HG02763 (cell line): Measurements from ENCODE around the gene GPNMB.
"Not testable (repeated sequence)": the region's sequence is repeated elsewhere in the genome, so short reads cannot be mapped to it uniquely, and the experiment has no call there.

Experiments
- ATAC-seq: cut with Tn5 transposase; IDR thresholded peaks from one replicate; pipeline ENCODE4 v1.9.1; 2021; ENCODE audit warnings: mild to moderate bottlenecking, moderate library complexity; ENCODE audit not compliant: unreplicated experiment

The GPNMB gene

DNA sequence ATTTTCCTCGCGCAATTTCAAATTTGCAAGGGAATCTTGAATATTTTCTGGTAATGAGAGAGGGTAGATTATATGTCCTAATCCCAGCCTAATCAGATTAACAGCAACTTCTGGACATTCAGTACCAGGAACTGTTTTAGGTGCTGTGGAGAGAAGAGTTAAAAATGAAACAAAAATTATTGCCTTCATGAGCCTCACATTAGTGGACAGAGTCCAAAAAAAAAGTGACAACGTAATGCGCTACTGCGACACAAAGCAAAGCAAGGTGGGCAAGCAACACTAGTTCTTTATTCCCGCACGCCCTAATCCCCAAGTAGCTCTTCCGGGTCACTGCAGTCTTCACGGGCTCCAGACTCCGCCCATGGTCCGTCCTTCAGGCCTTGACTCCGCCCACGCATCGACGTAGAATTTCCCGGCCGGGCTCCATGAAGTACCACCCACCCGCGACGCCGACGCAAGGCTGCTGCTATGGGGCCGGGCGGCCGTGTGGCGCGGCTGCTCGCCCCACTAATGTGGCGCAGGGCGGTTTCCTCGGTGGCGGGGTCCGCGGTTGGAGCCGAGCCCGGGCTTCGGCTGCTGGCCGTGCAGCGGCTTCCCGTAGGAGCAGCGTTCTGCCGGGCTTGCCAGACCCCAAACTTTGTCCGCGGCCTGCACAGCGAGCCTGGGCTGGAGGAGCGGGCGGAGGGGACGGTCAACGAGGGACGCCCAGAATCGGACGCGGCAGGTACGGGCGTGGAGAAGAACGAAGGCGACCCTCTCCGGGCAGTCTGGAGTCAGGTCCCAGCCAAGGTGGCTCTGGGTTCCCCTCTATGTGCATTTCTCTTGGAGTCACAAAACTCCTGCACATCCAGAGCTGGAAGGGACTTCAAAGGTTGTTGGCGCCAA, 52.6 kb downstream of the GPNMB start, which contains the start of gene MALSU1:
MALSU1 (plus strand) TSS at position 455 of the 885 bp plus-strand sequence; CDS start at position 469, 14 bp downstream.
- peak; percentile 98 for ATAC-seq

DNA sequence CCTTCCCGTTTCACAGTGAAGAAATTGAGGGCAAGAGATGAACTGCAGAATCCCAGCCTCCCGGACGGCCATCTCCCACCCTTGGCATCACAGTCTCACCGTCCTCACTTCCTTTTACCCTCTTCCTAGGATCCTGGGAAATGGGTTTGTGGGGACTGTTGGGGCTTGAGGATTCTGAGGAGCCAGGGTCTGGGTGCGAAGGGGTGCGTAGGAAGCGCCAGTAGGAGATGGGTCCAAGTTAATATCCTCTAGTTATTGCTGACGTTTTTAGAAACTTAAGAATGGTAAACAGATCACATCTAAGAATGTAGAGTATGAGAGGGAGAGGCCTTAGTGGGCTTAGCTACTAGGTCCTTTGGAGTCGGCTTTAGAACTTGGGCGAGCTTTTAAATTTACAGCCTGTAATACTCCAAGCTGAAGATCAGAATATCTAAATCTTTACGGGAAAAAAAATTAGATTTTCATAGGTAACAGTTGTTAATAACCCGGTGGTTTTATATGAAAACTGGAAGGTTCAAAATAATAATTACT, 53.3 kb downstream of the GPNMB start:
- ATAC-seq = no peak

DNA sequence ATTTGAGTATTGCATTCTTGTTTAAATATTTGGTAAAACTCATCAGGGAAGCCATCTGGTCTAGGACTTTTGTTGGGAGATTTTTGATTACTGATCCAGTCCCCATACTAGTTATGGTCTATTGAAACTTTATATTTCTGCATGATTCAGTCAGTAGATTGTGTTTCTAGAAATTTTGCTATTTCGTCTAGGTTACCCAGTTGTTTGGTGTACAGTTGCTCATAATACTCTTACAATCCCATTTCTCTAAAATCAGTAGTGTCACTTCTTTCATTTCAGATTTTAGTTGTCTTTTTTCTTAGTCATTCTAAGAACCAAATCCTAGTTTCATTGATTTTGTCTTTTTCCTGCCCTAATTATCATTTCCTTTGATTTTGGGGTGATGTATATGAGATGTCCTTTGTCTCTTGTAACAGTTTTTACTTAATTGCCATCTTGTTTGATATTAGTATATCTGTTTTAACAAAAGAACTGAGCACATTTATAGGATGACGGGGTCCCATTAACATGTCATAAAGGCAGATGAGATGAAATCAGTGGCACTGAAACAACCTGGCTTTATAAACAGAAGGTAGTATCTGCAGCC, 60.5 kb downstream of the GPNMB start:
- ATAC-seq = no peak

DNA sequence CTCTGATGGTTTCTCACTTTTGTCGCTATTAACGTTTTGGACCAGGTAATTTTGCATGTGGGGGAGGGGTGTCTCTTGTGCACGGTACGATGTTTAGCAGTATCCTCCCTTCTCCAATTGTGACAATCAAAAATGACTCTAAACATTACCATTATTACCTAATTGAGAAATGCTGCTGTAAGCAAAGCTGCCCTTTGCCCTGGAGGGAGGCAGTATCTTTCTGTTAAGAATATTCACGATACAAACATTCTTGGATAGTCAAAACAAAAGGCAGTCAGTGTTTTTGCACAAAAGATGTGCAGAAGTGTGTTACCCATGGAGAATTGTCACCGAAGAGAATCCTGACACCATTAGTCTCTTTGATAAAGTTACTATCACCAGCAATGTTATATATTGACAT, 62.2 kb downstream of the GPNMB start:
- ATAC-seq = no peak

DNA sequence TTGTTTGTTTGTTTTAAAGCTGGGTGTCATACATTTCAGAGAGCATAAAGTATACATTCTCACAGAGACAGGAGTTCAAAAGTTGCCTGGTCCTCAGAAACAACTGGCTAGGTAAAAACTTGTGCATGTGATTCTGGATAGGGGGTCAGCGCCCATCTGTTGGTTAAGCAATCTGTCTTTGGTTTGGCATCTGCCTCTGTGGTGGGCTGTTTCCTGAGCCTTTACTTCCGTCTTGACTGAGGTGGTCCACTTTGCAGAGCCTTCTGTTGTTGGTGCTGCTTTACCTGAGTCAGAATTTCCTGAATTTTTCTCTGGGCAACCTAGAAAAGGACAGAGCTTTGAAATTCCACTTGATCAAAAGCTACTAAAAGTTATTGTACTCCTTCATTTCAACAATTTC, 65.6 kb downstream of the GPNMB start:
- not testable (repeated sequence) for ATAC-seq

DNA sequence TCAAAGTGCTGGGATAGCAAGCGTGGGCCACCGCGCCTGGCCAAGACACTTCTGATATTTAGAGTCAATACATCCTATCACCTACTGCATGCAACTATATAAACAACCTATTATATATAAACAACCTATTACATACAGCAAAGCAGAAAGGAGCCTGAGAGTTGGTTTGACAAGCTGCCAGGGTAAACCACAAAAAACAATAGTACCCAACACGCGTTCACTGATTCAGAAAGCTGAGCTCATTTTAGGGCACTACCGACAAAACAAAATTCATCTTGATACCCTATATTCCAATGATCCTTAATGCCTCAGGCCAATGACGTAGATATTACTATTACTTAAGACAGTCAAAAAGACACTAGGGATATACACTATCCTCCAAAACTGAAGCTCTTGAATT, 68.8 kb downstream of the GPNMB start:
- ATAC-seq = no peak
